Stomach smooth muscle (tissue), 2 donors: ENCODE data around the gene PTPRM.

Experiments
- H3K27ac ChIP-seq: one replicate; pipeline ENCODE4 v1.7.0; 2013; ENCODE audit warnings: mild to moderate bottlenecking, low read length, inconsistent platforms
- H3K27me3 ChIP-seq, 2 donors: one replicate each; pipeline ENCODE4 v1.7.0; 2013; ENCODE audit warnings: low read length in 2 of 2; ENCODE audit not compliant: insufficient read depth in 2 of 2, control insufficient read depth in 1 of 2
- H3K36me3 ChIP-seq, 2 donors: one replicate each; pipeline ENCODE4 v1.7.0; 2013; ENCODE audit warnings: low read length in 2 of 2; ENCODE audit not compliant: control insufficient read depth in 2 of 2, insufficient read depth in 2 of 2
- H3K4me1 ChIP-seq: one replicate; pipeline ENCODE4 v1.7.0; 2013; ENCODE audit warnings: low read length; ENCODE audit not compliant: control insufficient read depth, insufficient read depth
- H3K4me3 ChIP-seq, 2 donors: one replicate each; pipeline ENCODE4 v1.7.0; 2013; ENCODE audit warnings: low read length in 2 of 2
- H3K9ac ChIP-seq, 2 donors: one replicate each; pipeline ENCODE4 v1.7.0; 2013; ENCODE audit warnings: low read length in 2 of 2, mild to moderate bottlenecking in 1 of 2
- H3K9me3 ChIP-seq, 2 donors: one replicate each; pipeline ENCODE4 v1.7.0; 2013; ENCODE audit warnings: low read length in 2 of 2; ENCODE audit not compliant: control insufficient read depth in 2 of 2
- donor health status: healthy.
- donor health status: Pancreatic carcinoma.

Gene PTPRM

GRCh38 chr18:8287196-8287885, 720.2 kb downstream of the PTPRM start:
- no peaks in the 10 kb centered on the region for H3K27me3 ChIP-seq
- no peak overlapping the region for H3K27ac ChIP-seq
- H3K4me1 ChIP-seq: peaks cover 3% of the 10 kb centered on the region
- H3K4me3 ChIP-seq: no peak overlapping the region
- no peaks in the 10 kb centered on the region for H3K36me3 ChIP-seq
- H3K9me3 ChIP-seq: no peaks in the 10 kb centered on the region
- no peak overlapping the region for H3K9ac ChIP-seq

DNA sequence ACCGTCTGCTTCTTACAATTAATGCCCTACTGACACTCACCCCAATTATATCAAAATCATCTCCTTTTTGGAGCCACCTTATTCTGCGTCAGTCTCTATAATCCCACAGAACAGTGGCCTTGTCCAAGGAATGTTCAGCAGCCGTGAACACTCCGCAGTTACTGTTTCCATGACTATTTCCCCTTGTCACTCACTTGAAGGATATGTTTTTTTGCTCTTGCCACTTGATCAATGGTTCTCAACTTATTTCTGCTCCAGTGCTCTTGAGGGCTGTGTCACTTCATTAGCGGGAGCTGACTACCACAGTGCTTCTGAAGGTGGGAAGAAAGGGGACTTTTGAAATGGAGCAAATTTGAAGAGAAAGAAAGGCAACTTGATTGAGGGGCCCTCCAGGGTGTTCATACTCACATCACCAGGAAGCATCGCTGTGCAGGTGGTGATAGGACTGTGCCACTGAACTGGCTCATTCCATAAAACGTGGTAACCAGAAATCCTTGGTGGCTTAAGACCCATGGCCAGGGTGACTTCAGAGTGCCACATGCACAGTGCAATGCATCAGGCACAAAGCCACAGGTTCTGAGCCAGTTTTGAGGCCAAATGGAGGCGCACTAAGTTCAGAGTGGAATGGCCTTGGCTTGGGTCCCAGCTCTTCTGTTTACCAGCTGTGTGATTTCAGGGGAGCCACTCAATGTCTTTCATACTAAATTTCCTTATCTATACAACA, 721.5 kb downstream of the PTPRM start:
- Histone ChIP-seq H3K9ac (no peak overlapping the region), H3K27me3 (no peaks in the 10 kb centered on the region), H3K36me3 (no peaks in the 10 kb centered on the region), H3K9me3 (no peaks in the 10 kb centered on the region), H3K4me3 (no peak overlapping the region), H3K4me1 (peaks cover 3% of the 10 kb centered on the region), H3K27ac (no peak overlapping the region)

DNA sequence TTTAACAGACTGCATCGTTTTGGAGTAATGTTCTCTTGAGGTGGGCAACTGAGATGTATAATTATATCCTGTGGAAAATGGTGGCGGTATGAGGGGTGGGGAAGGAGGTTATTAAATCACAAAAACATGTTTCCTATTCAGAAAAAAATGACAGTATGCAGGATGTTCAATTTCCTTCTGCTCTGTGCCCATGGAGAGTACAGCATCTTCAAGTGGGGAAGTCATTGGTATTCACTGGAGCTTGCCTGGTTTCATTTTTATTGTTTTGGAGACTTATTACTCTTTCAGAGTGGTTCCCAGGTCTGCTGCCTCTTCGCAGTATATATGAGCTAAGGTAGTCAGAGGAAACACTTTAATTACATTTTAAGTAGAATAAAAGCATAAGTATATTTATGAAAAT, 723.3 kb downstream of the PTPRM start:
- no peaks in the 10 kb centered on the region for H3K36me3 ChIP-seq
- no peak overlapping the region for H3K27ac ChIP-seq
- no peak overlapping the region for H3K9ac ChIP-seq
- H3K4me3 ChIP-seq: no peak overlapping the region
- H3K27me3 ChIP-seq: no peaks in the 10 kb centered on the region
- H3K9me3 ChIP-seq: no peaks in the 10 kb centered on the region
- H3K4me1 ChIP-seq: peaks cover 3% of the 10 kb centered on the region

- Histone ChIP-seq H3K9me3 (no peaks in the 10 kb centered on the region), H3K4me3 (no peak overlapping the region), H3K27me3 (no peaks in the 10 kb centered on the region)
Observed at GRCh38 chr18:8290913-8291312, 723.8 kb downstream of the PTPRM start.

GRCh38 chr18:8293184-8293583, 726.1 kb downstream of the PTPRM start:
- Histone ChIP-seq H3K4me1 (peaks cover 3% of the 10 kb centered on the region), H3K36me3 (peaks cover 7 to 9% of the 10 kb centered on the region in 2 donors), H3K27ac (no peak overlapping the region), H3K27me3 (no peaks in the 10 kb centered on the region), H3K4me3 (no peak overlapping the region), H3K9ac (no peak overlapping the region), H3K9me3 (no peaks in the 10 kb centered on the region)

More at GRCh38 chr18:8290913-8291312, 723.8 kb downstream of the PTPRM start:
- H3K9ac ChIP-seq: no peak overlapping the region
- H3K27ac ChIP-seq: no peak overlapping the region
- no peaks in the 10 kb centered on the region for H3K36me3 ChIP-seq
- H3K4me1 ChIP-seq: peaks cover 3% of the 10 kb centered on the region

DNA sequence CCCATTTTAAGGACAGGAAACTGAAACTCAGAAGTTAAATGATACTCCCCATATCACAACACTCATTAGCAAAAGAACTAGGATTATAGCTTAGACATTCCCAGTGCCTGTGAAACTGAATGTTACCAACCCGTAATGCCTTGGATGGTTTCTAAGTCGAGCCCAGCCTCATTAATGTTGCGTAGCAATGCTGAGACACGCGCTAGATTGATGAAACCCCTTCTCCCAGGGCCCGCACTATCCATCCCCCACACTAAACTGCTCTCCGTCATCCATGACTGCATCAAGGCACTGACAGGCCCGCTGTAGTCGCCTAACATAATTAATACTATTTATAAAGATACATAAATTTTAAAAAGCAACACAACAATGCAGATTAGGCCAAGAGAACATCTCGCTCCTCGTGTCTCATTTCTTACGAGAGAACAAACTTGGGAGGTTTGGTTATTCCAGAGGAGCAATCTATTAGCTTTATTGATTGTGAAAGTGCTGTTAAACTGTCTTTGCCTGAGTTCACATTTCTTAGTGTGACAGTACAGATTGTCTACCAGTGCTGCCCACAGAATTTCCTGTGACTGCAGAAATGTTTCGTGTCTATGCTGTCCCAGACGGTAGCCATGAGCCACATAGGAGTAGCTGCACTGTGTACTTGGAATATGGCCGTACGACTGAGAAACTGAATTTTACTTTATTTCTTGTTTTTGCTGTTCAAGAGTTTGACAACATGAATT, 729.9 kb downstream of the PTPRM start:
- H3K9ac ChIP-seq: no peak overlapping the region
- H3K27ac ChIP-seq: no peak overlapping the region

DNA sequence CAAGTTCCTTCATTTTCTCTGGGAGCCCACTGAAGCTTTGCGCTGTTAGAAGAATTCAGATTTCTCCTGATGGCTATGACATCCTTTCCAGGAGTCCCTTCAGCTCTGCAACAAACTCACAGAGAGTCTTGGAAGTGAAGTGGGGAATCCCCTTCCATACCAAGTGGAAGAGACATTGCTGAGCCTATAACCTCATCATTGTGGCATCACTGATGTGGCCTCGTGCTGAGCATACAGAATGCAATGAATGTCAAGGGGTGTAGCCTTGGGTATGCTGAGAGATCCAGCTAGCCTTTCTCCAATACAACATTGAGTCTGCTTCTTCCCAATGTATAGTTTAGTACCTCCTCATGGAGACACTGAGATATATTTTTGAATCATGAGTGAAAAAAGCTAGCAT, 731.1 kb downstream of the PTPRM start:
- Histone ChIP-seq H3K9me3 (no peaks in the 10 kb centered on the region), H3K27ac (no peak overlapping the region), H3K4me3 (no peak overlapping the region), H3K27me3 (no peaks in the 10 kb centered on the region), H3K36me3 (peaks cover 9% of the 10 kb centered on the region in 2 donors), H3K4me1 (peaks cover 12% of the 10 kb centered on the region), H3K9ac (no peak overlapping the region)

More for the DNA sequence above, 729.9 kb downstream of the PTPRM start:
- Histone ChIP-seq H3K36me3 (peaks cover 9% of the 10 kb centered on the region in 2 donors), H3K4me1 (peaks cover 12% of the 10 kb centered on the region), H3K27me3 (no peaks in the 10 kb centered on the region), H3K9me3 (no peaks in the 10 kb centered on the region), H3K4me3 (no peak overlapping the region)

DNA sequence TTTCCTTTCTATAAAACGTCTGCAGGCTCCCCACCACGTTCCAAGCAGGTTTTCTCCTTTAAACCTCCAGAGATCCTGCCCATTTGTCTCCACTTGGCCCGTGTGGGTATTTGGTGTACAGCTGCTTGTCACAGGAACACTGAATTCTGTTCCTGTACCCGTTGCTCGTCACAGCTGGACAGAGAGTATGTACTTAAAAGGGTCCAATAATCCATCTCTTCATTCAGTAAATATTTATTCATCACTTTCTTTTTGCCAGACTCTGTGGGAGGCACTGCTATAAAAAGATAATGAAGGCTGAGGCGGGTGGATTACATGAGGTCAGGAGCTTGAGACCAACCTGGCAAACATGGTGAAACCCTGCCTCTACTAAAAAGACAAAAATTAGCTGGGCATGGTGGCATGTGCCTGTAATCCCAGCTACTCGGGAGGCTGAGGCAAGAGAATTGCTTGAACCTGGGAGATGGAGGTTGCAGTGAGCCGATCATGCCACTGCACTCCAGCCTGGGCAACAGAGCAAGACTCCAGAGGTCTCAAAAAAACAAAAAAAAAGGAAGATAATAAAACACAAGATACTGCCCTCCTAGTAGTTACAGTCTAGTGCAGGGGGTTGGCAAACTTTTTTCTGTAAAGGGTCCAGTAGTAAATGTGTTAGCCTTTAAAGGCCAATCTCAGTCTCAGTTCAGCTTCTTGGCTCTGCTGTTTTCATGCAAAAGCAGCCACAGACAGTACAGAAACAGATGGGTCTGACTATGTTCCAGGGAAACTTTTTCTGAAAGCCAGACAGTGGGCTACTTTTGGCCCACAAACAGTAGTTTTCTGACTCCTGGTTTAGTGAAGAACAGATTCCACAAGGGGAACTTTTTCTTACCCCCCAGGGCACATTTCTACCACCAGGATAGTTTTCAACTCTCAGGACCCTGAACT, 732.2 kb downstream of the PTPRM start:
- peaks cover 9% of the 10 kb centered on the region in 2 donors for H3K36me3 ChIP-seq
- no peaks in the 10 kb centered on the region for H3K9me3 ChIP-seq
- no peak overlapping the region for H3K4me3 ChIP-seq
- no peak overlapping the region for H3K9ac ChIP-seq
- H3K27me3 ChIP-seq: no peaks in the 10 kb centered on the region
- no peak overlapping the region for H3K27ac ChIP-seq
- peaks cover 12% of the 10 kb centered on the region for H3K4me1 ChIP-seq

- Histone ChIP-seq H3K27ac (no peak overlapping the region), H3K9ac (no peak overlapping the region), H3K9me3 (no peaks in the 10 kb centered on the region), H3K27me3 (no peaks in the 10 kb centered on the region), H3K4me3 (no peak overlapping the region), H3K4me1 (peaks cover 12% of the 10 kb centered on the region), H3K36me3 (peaks cover 9% of the 10 kb centered on the region in 2 donors)
Observed at GRCh38 chr18:8300751-8301410, 733.8 kb downstream of the PTPRM start.
